Measurements from ENCODE around the gene RAET1E.
"Not testable (repeated sequence)": the region's sequence is repeated elsewhere in the genome, so short reads cannot be mapped to it uniquely, and the experiment has no call there.

RAET1E gene

DNA sequence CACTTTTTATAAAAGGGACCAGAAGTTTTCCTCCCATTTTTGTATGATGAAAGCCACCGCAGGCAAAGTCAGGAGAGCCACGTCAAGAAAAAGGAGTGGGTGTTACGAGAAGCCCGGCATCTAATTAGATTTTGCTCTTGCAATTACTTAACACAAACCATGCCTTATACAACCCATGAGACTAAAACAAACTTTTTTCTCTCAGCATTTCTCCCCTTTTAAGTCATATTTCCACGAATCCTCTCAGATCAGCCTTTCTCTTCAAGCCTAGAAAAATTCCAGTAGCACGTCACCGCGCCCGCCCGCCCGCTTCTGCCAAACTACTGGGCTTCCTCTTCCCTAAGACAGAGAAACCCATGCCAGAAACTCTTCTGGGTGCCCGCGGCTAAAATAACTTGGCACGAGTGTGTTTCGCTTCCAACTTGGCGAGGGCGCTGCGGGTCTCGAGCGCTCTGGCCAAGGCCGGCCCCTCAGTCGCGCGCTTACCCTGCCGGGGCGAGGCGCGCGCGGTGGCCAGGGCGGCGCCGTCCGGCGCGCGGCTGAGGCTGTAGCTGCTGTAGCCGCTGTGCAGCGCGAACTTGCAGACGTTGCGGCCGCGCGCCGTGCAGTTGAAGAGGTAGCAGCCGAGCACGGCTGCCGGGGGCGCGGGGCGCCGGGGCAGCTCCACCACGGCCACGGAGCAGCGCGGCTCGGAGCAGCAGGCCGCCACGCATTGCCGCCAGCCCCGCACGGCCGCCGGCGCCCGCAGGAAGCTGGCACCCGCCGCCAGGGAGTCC is 34.8 kb downstream of the RAET1E start:
- no peak for TF ChIP-seq CTCF (IDR thresholded peaks at IDR 0.05; ENCODE audit: low read length, missing control alignments)
- peak; percentile 66 for DNase-seq (ENCODE audit: low read depth)
- H3K4me3 ChIP-seq (replicated peaks; ENCODE audit: low read depth, low read length): peak overlapping the region; percentile 66

- not testable (repeated sequence) for DNase-seq (ENCODE audit: low read depth)
- H3K4me3 ChIP-seq (replicated peaks; ENCODE audit: low read depth, low read length): peak overlapping the region; percentile 66
Observed at GRCh38 chr6:149862424-149862738, 35.5 kb downstream of the RAET1E start.

DNA sequence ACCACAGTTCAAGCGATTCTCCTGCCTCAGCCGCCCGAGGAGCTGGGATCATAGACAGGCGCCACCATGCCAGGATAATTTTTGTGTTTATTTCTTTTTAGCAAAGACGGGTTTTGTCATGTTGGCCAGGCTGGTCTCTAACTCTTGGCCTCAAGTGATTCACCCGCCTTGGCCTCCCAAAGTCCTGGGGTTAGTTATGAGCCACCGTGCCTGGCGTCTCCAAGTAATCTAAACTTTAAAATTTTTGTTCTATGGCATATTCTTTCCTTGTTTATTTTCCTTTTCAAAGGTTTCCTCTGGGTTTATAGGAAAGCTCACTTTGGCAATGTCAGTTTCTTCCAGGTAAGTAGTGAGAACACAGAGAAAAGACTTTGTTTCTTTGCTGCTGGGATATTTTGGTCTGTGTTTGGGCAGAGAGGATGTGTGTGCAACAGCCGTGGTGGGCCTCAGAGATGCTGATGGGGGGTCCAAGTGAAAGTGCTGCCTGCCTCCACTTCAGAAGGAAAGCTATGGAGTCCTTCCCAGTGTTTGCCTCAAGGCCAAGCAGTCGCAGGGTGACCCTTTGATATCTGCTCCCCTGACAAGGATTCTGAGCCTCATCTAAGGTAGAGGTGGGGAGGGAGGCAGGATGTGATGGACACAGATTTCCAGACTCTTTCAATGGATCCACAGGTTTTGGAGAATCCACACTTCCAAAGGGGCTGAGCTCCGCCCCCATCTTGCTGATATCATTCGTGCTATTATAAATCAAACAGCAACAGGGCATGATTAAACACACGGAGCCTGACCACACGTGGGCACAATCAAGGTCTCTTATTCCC is 36.1 kb downstream of the RAET1E start:
- no peak for DNase-seq (ENCODE audit: low read depth)
- no peak overlapping the region for H3K4me3 ChIP-seq (replicated peaks; ENCODE audit: low read depth, low read length)
- no peak for TF ChIP-seq CTCF (IDR thresholded peaks at IDR 0.05; ENCODE audit: low read length, missing control alignments)

DNA sequence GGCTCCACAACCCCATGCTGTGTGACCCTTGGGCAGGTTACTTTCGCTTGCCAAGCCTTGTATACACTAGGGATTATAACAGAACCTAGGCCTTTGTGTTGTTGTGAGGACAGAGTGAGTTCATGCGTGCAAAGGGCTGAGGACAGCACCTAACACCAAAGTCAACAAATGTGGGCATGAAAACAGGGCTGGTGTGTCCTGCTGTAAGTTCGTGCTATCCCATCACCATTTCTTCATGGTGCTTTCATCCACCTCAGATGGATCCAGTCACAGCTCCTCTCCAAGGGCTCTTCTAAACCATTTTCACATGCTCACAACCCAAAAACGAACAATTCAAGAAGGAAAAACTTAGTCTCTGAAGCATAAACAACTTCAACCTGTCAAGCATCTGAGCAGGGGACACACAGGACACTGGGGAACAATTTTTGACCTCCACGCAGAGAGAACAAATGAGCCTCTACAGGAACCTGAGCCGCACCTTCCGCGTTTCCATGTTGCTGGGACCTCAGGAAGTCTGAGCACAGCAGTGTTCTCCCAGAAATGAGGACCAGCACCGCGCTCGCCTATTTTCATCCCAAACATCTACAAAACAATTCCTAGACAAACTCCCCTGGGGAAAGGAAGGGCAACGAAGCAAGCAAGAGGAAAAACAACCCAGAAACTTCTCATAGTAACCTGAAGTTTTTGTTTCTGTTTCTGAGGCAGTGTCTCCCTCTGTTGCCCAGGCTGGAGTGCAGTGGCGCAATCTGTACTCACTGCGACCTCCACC is 36.9 kb downstream of the RAET1E start:
- no peak overlapping the region for H3K4me3 ChIP-seq (replicated peaks; ENCODE audit: low read depth, low read length)
- peak; percentile 23 for DNase-seq (ENCODE audit: low read depth)

GRCh38 chr6:149860513-149860833 is 37.4 kb downstream of the RAET1E start:
- no peak overlapping the region for H3K4me3 ChIP-seq (replicated peaks; ENCODE audit: low read depth, low read length)
- no peak for DNase-seq (ENCODE audit: low read depth)
- TF ChIP-seq CTCF (IDR thresholded peaks at IDR 0.05; ENCODE audit: low read length, missing control alignments): no peak

More for the DNA sequence above, 36.9 kb downstream of the RAET1E start:
- no peak for TF ChIP-seq CTCF (IDR thresholded peaks at IDR 0.05; ENCODE audit: low read length, missing control alignments)

DNA sequence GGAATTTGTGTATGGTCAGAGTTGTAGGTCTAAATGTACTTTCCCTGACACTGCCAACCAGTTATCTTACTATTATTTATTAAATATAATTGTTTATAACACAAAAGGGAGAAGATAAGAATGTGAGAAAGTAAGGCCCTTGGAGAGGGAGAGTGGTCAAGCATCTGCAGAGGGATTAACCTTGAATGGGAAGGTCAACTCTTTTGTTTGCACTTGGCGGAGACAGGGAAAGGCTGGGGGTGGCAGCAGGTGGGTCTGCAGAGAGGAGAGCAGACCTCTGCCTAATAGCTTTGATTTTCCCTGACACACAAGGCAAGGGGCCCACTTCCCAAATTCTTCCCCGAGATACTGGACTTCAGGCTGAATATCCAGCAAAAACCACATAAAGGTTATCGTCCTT is 38.0 kb downstream of the RAET1E start:
- no peak for DNase-seq (ENCODE audit: low read depth)
- H3K4me3 ChIP-seq (replicated peaks; ENCODE audit: low read depth, low read length): no peak overlapping the region
- TF ChIP-seq CTCF (IDR thresholded peaks at IDR 0.05; ENCODE audit: low read length, missing control alignments): no peak

GRCh38 chr6:149859368-149859767 is 38.5 kb downstream of the RAET1E start:
- peak; percentile 84 for DNase-seq (ENCODE audit: low read depth)
- H3K4me3 ChIP-seq (replicated peaks; ENCODE audit: low read depth, low read length): no peak overlapping the region
- TF ChIP-seq CTCF (IDR thresholded peaks at IDR 0.05; ENCODE audit: low read length, missing control alignments): no peak

Data from fibroblast of pulmonary artery (primary cell).